22Rv1 (cell line): Measurements from ENCODE around the gene ETS1.

Source experiments
- ZFX ChIP-seq: fragments of 450-650 bp; IDR thresholded peaks from 2 replicates; pipeline ENCODE4 v1.6.1; 2017; ENCODE audit warnings: antibody characterized with exemption, borderline replicate concordance
- TF ChIP-seq, protein P1 (sequence below): fragments of 450-650 bp; IDR thresholded peaks from 2 replicates; pipeline ENCODE4 v1.5.1; 2017; ENCODE audit warnings: mild to moderate bottlenecking

DNA sequence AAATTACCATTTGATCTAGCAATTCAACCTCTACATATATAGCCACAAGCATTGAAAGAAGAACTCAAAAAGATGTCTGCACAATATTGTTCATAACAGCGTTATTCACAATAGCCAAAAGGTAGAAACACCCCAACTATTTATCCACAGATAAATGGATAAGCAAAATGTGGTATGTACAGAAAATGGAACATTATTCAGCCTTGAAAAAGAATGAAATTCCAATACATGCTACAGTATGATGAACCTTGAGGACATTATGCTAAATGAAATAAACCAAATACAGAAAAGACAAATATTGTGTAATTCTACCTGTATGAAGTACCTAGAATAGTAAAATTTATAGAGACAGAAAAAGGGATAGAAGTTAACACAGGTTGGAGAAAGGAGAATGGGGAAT is 2.6 kb upstream of the ETS1 start:
- TF ChIP-seq, protein P1, sequence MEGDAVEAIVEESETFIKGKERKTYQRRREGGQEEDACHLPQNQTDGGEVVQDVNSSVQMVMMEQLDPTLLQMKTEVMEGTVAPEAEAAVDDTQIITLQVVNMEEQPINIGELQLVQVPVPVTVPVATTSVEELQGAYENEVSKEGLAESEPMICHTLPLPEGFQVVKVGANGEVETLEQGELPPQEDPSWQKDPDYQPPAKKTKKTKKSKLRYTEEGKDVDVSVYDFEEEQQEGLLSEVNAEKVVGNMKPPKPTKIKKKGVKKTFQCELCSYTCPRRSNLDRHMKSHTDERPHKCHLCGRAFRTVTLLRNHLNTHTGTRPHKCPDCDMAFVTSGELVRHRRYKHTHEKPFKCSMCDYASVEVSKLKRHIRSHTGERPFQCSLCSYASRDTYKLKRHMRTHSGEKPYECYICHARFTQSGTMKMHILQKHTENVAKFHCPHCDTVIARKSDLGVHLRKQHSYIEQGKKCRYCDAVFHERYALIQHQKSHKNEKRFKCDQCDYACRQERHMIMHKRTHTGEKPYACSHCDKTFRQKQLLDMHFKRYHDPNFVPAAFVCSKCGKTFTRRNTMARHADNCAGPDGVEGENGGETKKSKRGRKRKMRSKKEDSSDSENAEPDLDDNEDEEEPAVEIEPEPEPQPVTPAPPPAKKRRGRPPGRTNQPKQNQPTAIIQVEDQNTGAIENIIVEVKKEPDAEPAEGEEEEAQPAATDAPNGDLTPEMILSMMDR = no peak
- TF ChIP-seq ZFX = no peak
